HUDEP-2 (cell line): ENCODE results near the gene MYADML2.
"Not testable (repeated sequence)": the region's sequence is repeated elsewhere in the genome, so short reads cannot be mapped to it uniquely, and the experiment has no call there.

Source experiments
- DNase-seq, 76 experiments: peaks; one replicate each; lab custom pipeline; 2025; ENCODE audit not compliant: unreplicated experiment in 76 of 76; lab: John Stamatoyannopoulos, UW

Gene MYADML2, protein sequence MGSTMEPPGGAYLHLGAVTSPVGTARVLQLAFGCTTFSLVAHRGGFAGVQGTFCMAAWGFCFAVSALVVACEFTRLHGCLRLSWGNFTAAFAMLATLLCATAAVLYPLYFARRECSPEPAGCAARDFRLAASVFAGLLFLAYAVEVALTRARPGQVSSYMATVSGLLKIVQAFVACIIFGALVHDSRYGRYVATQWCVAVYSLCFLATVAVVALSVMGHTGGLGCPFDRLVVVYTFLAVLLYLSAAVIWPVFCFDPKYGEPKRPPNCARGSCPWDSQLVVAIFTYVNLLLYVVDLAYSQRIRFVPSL

DNA sequence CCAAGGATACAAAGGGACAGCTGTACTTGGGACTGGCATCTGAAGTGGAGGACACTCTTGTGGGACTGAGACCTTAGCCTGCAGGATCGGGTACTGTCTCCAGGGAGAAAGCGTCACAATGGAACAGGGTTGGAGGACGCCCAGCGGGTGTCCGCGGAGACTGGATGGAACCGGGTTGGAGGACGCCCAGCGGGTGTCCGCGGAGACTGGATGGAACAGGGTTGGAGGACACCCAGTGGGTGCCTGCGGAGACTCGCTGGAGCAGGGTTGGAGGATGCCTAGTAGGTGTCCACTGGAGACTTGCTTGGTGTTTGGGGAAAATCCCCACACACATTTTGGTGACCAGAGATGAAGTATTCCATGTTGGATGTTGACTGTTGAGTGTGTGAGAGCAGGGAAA is at the start of gene MYADML2:
Gene MYADML2, minus strand, starts transcription at position 45 of the 400 bp plus-strand sequence. CDS start 5,492 bp downstream, outside the sequence.
- no peak for DNase-seq

DNA sequence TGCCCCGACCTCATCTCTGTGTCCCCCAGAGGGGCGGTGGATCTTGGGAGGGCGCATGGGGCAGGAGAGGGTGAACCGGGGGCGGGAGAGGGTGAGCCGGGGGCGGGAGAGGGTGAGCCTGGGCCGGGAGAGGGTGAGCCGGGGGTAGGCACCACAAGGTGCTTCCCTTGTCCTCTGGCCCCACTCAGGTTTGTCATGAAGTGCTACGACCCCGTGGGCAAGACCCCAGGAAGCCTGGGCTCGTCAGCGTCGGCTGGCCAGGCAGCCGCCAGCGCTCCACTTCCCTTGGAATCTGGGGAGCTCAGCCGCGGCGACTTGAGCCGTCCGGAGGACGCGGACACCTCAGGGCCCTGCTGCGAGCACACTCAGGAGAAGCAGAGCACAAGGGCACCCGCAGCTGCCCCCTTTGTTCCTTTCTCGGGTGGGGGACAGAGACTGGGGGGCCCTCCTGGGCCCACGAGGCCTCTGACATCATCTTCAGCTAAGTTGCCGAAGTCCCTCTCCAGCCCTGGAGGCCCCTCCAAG is 49.3 kb upstream of the MYADML2 start:
- no peak for DNase-seq

DNA sequence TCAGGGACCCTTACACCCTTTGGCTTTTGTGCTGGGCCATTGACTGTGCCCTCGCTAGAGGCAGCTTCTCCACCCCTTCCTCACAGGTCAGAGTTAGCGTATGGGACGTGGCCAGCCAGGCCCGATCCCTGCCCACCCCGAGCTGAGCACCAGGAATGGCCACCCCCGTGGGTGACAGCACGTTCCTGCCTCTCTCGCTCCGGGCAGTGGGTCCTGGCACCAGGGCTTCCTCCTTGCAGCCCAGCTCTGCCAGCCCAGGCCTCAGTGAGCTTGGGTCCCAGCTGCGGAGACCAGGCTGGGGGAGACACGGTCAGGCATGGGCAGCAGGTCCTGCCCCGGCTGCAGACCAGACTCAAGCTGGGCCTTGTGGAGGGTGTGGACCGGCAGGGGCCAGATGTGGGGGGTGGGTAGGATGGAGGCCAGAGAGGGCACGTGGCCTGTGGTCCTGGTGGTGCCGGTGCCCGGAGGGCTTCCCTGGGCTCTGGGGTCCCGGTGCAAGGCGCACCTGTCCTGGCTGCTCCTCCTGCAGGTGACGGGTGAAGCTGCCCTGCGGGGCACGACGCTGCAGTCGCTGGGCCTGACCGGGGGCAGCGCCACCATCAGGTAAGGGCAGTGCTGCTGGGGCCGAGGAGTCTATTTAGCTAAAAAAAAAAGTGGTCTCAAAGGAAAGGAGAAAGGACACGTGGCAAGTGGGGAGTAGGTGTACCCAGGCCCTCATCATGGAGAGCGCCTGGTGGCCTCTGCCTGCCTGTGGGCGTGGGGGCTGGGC is 48.6 kb upstream of the MYADML2 start:
- no peak for DNase-seq

DNA sequence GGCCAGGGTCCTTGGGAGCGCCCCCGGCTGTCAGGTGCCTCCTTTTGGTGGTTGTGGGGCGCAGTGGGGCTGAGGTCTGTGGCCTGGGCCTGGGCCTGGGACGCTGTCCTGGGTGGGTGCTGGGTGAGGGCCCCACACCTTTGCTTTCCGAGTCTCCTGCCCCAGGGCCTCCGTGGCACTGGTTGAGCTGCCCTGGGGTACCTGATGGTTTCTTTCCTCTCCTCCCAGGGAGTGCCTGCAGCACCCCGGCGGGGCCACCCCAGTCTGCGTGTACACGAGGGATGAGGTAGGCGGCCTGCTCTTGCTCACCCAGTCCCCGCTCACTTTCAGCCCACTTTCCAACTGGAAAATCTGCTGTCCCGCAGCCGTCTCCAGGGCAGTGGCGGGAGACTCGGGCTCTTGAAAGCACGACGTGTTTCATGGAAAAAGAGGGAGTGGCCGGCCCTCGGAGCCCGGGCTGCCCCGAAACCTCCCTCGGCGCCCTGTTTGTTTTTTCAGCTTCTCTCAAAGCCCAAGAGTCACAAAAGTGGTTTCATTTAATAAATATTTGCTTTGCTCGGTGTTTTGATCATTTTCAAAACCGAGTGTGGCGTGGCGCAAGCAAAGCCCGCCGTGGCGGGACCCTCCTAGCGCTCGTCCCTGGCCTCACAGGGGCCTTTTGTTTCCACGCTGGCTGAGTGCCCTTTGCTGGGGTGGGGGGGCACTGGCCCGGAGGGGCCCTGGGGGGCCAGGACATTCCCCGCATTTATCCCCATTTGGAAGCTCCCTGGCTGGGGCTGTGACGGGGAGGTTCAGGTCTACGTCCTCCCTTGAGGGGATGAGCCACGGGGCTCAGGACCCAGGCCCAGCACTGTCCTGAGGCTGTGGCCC is 47.8 kb upstream of the MYADML2 start:
- DNase-seq = no peak

DNA sequence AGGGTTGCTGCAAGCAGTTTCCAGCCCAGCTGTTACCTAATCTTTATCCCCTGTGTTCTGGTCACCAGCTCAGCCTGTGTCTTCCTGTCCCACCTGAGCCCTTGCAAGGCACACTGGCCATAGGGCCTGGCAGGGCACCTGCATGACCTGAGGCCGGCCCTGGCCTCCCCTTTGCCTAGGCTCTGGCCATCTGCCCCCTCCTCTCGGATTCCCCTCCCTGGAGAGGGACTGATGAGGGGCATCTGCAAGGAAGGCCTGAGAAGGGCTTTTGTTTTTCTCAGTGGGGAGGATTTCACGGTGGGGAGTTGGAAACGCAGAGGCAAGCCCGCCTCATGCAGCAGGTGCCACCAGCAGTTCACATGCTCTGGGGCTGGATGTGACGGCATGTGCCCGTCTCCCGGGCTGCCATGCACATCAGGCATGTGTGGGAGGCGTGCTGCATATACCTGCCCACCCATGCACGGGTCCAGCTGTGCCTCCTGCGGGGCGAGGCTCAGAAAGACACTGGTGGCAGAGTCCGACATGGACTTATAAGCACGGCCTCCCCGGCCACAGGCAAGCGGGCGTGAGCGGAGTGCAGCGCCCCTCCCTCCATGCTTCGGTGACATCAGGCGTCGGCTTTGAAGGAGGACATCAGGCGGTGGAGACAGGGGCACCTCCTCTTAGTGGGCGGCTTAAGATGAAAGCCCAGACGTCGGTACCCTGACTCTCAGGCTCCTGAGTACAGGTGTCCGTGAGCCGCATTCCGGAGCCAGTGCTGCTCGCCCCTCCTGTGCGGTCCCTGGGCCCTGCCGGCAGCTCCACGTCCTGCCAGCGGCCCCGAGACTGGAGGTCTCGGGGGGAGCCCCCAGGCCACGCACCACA is 46.9 kb upstream of the MYADML2 start:
- DNase-seq = no peak

DNA sequence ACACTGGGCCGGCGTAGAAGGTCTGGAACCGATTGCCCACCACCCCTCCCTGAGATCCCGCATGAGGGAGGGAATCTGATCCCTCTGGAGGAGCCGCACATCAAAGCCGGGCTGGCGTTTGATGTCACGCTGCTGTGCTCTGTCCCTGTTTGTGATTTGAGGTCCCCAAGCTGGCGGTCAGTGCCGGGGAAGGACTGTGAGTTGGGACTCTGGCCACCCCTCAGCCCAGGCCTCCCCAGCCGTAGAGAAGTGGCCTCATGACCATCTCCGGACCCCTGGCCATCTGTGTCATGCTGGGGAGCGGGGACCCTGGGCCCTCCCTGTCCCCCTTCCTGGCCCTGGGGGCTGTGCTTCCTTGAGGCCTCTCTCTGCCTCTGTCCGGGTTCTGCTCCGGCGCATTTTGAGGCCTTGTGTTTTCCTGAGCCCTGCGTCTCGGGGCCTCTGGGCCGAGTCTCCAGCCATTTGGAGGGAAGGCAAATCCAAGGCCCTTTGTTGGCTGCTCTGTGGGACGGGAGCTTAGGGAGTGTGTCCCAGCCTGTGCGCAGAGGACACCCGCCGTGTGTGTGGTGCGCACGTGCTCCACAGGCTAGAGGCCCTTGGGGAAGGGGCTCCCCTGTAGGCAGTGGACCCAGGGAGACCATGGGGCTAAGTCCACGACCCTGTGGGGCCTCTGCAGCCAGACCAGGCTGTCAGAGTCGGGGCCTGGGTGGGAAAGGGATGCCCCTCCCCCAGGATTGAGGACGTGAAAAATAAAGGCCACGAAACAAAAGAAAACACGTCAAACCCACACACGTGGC is 45.5 kb upstream of the MYADML2 start:
- no peak for DNase-seq

DNA sequence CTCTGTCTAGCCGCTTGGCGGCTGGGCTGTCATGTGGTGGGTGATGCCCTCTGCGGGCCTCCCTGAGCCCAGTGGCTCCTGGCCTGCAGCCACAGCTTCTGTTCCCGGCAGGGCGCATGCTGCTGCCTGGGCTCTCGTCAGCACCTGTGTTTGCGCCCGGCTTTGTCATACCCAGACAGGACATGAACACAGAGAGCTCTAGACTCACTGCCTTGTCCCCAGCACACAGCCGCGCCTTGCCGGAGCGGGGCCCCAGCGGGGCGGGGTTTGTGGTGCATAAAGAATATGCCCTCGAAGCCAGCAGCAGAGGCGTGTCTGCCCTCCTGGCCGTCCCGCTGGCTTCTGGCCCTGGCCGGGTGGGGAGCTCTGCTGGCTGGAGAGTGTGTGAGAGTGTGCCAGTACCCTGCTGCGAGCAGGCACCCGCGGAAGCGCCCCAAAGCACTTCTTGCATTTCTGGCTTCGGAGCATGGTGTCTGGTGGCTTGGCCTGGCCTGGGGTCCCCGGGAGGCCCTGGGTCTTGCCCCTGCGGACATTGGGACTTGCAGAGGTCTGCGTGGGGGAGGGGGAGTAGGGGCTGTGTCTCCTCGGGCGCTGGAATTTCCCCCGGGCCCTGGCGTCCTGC is 44.8 kb upstream of the MYADML2 start:
- DNase-seq = peak in 73 of 76 experiments; percentile 33 to 96 (median 87)

DNA sequence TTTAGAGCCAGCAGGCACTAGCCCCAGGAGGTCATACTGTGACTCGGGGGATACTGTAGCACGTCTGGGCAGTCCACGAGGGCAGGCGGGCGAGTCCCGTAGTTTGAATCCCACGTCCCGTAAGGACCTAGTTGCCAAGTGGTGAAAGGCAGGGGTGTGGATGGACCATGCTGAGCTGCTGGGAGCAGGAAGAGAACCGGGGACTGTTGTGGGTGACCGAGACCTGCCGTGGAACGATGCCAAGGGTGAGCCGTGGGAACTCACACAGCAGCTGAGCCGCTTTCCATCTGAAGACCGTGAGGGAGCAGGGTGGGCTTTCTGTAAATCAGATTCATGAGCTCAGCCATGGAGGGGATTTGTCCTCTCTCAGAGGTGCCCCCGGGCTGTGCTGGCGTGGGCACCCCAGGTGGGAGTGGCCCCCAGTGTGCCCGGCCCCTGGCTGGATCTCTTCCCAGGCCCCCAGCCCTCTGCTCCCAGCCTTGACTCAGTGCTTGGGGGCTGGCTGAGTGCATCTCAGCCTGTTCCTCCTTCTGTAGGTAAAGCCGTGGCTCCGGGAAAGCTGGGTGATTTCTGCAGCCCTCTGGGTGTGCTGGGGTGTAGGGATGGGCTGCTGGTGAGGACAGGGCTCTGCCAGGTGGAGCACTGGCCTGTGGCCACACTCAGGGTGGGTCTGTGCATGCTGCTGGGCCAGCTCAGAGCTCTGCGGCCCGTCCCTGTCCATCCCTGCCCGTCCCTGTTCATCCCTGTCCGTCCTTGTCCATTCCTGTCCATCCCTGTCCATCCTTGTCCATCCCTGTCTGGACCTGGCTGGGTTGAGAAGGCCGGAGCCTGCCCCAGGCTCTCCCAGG is 44.0 kb upstream of the MYADML2 start:
- DNase-seq = no peak

DNA sequence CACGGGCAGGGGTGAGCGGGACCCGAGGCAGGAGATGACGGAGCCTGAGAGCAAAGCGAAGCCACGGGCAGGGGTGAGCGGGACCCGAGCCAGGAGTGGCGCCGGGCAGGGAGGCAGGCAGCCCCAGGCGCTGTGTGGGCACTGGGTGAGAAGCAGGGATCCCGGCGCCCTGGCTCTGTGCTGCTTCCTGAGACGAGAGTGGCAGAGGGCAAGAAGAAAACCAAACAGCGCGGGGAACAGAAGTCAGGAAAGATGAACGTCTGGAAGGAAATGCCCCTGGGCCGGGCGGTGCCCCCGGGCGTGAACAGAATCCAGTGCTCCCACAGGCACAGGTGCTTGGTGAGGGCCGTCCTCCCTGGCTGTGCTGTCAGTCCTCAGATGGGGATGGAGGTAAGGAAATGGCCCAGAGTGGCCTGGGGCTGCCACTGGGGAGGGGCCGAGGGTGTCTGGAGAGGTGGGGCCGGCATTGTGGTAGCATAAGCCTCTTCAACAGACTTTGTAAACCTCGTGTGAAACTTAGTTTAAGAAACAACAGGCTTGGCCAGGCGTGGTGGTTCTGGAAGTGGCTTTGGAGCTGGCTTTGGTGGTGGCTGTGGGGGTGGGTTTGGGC is 40.2 kb upstream of the MYADML2 start:
- no peak for DNase-seq

DNA sequence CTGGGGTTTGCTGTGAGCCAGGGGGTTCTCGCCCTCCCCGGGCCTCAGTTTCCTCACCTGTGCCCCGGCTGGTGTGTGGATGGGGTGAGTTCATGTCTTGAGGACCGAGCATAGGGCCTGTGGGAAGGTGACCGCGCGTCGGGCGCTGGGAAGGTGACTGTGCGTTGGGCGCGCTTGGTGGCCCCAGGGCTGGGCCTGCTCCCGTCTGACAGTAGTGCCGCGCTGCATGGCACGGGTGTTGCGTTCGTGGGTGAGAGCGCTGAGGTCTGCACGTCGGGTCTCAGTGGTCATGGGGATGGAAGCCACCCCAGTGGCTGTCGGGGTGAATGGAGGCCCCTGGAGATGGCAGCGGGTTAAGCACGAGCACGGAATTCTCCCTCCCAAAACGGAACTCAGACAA is 39.6 kb upstream of the MYADML2 start:
- DNase-seq = no peak

DNA sequence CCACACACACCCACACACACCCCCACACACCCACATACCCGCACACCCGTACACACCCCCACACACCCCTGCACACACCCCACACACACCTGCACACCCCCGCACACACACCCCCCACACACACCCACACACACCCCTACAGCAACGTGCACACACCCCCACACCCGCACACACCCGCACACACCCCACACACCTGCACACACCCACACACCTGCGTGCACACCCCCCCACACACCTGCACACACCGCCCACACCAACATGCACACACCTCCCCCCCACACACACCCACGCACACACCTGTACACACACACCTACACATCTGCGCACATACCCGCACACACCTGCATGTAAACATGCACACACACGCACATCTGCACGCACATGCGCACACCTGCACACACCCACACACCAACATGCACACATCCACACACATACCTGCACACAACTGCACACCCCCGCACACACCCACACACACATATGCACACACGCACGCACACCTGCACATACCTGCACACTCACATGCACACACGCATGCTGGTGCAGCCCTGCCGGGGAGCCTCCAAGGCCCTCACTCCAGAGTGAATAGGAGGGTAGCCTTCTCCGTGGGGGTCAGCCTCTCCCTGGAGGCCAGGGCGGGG is 37.9 kb upstream of the MYADML2 start:
- no peak for DNase-seq

DNA sequence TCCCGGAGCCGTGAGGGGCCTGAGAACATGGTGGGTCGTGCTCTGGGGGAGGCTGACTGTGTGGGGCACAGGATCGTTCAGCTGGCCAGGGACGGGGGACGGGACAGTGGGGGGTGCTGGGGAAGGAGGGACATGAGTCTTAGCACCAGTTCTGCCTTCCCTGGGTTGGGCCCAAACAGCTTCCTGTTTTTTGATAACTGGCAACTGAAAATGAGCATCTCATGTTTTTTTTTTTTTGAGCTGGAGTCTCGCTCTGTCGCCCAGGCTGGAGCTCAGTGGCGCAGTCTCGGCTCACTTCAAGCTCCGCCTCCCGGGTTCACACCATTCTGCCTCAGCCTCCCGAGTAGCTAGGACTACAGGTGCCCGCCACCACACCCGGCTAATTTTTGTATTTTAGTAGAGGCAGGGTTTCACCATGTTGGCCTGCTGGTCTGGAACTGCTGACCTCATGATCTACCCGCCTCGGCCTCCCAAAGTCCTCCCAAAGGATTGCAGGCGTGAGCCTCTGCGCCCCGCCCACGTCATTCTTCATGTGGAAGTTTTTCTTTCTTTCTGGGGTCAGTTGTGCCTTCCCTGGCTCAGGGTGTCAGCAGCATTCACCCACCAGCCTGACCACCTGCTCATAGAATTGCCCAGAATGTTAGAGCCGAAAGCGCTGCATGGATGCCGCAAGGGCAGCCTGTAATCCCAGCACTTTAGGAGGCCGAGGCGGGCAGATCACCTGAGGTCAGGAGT is 36.8 kb upstream of the MYADML2 start:
- DNase-seq = no peak

DNA sequence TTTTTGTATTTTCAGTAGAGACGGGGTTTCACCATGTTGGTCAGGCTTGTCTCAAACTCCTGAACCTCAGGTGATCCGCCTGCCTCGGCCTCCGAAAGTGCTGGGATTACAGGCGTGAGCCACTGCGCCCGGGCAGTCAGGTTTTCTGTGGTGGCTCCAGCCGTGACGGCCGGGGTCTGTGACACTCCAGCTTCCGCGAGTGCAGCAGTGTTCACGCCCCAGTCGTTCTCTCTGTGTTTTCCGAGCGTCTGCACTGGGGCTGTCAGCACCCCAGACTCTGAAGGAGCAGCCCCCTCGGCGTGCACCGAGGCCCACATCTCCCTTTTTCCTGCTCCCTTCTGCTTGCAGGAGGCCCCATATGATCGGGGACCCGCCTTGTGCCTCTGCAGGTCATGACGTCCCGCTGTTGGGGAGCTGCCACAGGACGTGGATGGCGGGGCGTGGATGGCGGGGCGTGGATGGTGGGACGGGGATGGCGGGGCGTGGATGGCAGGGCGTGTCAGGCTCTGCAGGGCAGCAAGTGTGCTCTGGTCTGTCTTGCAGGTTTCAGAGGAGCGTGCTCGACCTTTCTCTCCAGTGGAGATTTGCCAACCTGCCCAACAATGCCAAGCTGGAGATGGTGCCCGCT is 36.1 kb upstream of the MYADML2 start:
- no peak for DNase-seq

DNA sequence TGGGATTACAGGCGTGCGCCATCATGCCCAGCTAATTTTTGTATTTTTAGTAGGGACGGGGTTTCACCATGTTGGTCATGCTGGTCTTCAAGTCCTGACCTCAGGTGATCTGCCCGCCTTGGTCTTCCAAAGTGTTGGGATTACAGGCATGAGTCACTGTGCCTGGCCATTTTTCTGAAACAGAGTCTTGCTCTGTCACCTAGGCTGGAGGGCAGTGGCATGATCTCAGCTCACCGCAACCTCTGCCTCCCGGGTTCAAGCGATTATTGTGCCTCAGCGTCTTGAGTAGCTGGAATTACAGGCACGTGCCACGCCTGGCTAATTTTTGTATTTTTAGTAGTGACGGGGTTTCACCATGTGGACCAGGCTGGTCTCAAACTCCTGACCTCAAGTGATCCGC is 34.5 kb upstream of the MYADML2 start:
- not testable (repeated sequence) for DNase-seq

DNA sequence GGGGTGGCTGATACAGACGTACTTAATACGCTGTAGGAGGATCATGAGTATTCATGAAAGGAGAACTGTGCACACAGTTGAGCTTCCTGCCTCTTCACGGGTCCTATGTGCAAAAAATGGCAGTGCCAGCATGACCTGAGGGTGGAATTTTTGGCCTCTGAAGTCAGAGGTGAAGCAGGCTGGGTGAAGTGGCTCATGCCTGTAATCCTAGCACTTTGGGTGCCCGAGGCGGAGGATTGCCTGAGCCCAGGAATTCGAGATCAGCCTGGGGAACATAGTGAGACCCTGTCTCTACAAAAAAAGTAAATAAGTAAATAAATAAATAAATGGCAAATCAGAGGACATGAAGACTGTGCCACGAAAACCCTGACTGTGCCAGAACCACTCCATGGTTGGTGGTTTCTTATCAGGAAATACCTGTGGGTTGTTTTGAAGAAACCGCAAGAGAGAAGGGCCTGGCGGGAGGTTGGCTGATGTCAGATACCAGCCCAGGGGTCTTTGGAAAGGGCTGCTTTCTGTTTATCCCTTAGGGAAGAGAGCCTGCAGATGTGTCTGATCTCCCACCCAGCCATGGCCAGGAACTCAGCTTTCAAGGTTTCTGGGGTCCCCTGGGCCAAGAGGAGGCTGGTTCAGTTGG is 33.8 kb upstream of the MYADML2 start:
- DNase-seq = peak in 12 of 76 experiments; percentile 3 to 39 (median 10)
